GM18498 (cell line): ENCODE data around the gene CORO1A.
"Not testable (repeated sequence)": the region's sequence is repeated elsewhere in the genome, so short reads cannot be mapped to it uniquely, and the experiment has no call there.

Source experiments
- ATAC-seq: cut with Tn5 transposase; IDR thresholded peaks from one replicate; pipeline ENCODE4 v1.9.1; 2021; ENCODE audit warnings: mild to moderate bottlenecking, moderate library complexity; ENCODE audit not compliant: unreplicated experiment

The CORO1A gene

GRCh38 chr16:30183233-30184095, at the start of gene CORO1A:
TSS of gene CORO1A (plus strand) at chr16:30183602. CDS start at chr16:30185210, 1,608 bp downstream.
- peak; percentile 55 for ATAC-seq

DNA sequence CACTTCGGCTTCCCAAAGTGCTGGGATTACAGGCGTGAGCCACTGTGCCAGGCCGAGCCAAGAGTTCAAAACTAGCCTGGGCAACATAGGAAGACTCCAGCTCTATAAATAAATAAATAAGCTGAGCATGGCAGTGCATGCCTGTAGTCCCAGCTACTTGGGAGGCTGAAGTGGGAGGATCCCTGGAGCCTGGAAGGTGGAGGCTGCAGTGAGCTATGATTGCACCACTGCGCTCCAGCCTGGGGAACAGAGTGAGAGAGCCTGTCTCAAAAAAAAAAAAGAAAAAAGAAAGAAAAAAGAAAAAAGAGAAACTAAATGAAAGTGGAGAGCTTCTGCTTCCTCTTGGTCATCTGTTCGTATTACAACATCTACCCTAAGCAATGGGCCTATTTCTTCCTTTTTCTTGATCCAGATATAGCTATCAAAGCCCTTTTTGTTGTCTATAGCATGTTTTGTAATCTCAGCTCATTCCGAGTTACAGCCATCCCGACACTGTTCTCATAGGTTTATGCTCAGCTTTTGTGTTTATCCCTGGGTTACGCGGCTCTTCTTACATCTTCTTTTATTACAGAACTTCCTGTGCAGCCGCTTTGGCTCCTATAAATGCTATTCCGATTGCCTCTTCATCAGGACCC, 46.3 kb upstream of the CORO1A start:
- no peak for ATAC-seq

- ATAC-seq = no peak
Observed at GRCh38 chr16:30137897-30138296, 45.5 kb upstream of the CORO1A start.

- ATAC-seq = no peak
Observed at GRCh38 chr16:30139583-30140481, 43.6 kb upstream of the CORO1A start.

GRCh38 chr16:30141750-30142149, 41.7 kb upstream of the CORO1A start:
- no peak for ATAC-seq

- no peak for ATAC-seq
Observed at GRCh38 chr16:30142672-30143346, 40.6 kb upstream of the CORO1A start.

DNA sequence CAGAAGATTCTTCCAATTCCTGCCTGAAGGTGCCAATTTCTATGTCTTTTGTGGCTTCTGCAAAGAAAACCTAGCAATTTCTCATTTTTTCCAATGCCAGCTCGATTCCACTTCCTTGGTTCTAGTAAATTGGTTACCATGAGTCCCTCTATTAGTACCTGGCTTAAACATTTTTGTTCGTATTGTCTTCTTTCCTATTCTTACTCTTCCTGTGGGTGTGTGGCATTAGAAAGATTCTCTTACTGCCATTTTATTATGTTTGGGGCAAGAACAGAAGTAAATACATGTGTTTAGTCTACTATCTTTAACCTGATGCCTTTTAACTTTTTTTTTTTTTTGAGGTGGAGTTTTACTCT, 40.1 kb upstream of the CORO1A start:
- ATAC-seq = no peak

GRCh38 chr16:30144017-30144416, 39.4 kb upstream of the CORO1A start:
- ATAC-seq = no peak

GRCh38 chr16:30144917-30145316, 38.5 kb upstream of the CORO1A start:
- ATAC-seq = no peak

DNA sequence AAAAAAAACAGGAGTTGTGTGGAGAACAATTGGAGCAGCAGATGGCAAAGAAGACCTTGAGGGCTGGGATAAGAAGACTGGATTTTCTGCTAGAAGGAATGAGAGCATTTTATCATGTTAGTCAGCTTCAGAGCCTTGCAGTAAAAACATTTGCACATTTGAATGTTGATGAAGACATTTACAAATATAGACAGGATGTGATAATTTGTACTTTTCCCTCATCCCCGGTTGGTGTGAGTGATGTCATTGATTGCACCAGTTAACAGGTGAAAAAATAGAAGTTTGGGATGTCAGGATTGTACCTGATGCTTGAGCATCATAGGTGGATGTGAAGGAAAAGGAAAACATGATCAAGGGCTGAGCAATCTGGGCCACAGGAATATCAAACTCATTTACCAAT, 37.7 kb upstream of the CORO1A start:
- no peak for ATAC-seq

DNA sequence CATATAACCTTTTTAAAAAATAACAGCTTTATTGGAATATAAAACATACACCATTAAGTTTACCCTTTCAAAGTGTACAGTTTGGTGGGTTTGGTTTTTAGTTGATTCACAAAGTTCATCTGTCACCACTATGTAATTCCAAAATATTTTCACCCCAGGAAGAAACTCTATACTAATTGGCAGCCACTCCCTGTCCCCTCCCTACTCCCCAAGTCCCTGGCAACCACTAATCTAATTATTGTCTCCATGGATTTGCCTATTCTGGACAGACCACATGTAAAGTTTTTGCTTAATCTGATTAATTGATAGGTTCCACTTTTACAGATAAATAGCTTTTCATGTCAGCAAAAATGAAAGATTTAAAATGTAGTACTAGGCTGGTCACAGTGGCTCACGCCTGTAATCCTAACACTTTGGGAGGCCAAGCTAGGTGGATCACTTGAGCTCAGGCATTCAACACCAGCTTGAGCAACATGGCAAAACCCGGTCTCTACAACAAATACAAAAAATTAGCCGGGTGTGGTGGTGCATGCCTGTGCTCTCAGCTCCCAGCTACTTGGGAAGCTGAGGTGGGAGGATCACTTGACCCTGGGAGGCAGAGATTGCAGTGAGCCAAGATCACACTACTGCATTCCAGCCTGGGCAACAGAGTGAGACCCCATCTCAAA, 35.4 kb upstream of the CORO1A start:
- ATAC-seq = no peak

- ATAC-seq = no peak
Observed at GRCh38 chr16:30149250-30149930, 34.0 kb upstream of the CORO1A start.

- ATAC-seq = no peak
Observed at GRCh38 chr16:30151091-30151490, 32.3 kb upstream of the CORO1A start.

- ATAC-seq = no peak
Observed at GRCh38 chr16:30152517-30152916, 30.9 kb upstream of the CORO1A start.

GRCh38 chr16:30155188-30155587, 28.2 kb upstream of the CORO1A start:
- ATAC-seq = no peak

- no peak for ATAC-seq
Observed at GRCh38 chr16:30157214-30157613, 26.2 kb upstream of the CORO1A start.

GRCh38 chr16:30163538-30163937, 19.9 kb upstream of the CORO1A start:
- no peak for ATAC-seq

DNA sequence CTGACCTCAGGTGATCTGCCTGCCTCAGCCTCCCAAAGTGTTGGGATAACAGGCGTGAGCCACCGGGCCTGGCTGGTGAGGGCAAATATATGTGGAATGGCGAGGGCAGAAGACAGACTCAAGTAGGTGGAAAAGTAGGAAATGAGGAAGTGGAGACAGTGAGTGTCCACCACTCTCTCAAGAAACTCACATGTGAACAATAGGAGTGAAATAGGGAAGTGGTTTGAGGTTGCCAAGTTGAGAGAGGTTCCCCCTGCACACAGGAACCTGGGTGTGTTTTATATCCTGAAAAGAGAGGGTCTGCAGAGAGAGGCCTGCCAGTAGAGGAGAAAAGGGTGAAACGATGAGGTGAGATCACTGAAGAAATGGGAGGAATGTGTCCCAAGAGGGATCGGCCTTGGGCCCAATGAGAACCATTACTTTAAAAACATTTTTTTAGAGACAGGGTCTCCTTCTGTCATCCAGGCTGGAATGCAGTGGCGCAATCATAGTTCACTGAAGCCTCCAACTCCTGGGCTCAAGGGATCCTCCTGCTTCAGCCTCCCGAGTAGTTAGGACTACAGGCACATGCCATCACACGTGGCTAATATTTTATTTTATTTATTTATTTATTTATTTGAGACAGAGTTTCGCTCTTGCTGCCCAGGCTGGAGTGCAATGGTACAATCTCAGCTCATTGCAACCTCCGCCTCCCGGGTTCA, 17.1 kb upstream of the CORO1A start:
- ATAC-seq = no peak

DNA sequence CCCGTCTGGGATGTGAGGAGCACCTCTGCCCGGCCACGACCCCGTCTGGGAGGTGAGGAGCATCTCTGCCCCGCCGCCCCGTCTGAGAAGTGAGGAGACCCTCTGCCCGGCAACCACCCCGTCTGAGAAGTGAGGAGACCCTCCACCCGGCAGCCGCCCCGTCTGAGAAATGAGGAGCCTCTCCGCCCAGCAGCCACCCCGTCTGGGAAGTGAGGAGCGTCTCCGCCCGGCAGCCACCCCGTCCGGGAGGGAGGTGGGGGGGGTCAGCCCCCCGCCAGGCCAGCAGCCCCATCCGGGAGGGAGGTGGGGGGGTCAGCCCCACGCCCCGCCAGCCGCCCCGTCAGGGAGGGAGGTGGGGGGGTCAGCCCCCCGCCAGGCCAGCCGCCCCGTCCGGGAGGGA, 14.7 kb upstream of the CORO1A start:
- not testable (repeated sequence) for ATAC-seq
